ENCODE results near the gene GBP3.
"Not testable (repeated sequence)": the region's sequence is repeated elsewhere in the genome, so short reads cannot be mapped to it uniquely, and the experiment has no call there.

GBP3 gene

DNA sequence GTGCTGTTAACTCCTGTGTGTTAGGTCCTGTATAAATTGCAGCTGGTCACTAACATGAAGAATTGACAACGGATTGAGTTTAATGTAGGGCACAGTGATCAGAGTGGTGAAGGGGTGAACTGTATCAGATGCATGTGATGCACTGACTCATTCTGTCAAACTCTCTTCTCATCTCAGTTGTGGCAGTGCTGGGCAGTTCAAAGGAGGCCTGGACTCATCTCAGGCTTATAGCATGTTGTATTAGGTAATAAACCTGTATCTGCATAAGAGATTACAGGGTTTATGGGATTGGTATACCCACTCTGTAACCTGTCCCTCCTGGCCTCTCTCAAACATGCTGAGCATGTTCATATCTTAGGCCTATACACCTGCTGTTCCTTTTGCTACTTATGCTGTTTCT is 12.4 kb upstream of the GBP3 start:
- H3K4me3 ChIP-seq (ENCODE audit: low read depth, low read length) = no peak overlapping the region
- TF ChIP-seq, protein P1, sequence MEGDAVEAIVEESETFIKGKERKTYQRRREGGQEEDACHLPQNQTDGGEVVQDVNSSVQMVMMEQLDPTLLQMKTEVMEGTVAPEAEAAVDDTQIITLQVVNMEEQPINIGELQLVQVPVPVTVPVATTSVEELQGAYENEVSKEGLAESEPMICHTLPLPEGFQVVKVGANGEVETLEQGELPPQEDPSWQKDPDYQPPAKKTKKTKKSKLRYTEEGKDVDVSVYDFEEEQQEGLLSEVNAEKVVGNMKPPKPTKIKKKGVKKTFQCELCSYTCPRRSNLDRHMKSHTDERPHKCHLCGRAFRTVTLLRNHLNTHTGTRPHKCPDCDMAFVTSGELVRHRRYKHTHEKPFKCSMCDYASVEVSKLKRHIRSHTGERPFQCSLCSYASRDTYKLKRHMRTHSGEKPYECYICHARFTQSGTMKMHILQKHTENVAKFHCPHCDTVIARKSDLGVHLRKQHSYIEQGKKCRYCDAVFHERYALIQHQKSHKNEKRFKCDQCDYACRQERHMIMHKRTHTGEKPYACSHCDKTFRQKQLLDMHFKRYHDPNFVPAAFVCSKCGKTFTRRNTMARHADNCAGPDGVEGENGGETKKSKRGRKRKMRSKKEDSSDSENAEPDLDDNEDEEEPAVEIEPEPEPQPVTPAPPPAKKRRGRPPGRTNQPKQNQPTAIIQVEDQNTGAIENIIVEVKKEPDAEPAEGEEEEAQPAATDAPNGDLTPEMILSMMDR (IDR thresholded peaks at IDR 0.05; ENCODE audit: borderline replicate concordance, insufficient read depth, low read depth, low read length) = no peak

DNA sequence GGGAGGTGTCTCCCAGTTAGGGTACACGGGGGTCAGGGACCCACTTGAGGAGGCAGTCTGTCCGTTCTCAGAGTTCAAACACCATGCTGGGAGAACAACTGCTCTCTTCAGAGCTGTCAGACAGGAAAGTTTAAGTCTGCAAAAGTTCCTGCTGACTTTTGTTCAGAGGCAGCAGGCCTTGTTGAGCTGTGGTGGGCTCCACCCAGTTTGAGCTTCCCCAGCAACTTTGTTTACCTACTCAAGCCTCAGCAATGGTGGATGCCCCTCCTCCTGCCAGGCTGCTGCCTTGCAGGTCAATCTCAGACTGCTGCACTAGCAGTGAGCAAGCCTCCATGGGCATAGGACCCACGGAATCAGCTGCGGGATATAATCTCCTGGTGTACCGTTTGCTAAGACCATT is 11.3 kb upstream of the GBP3 start:
- H3K4me3 ChIP-seq (ENCODE audit: low read depth, low read length) = not testable (repeated sequence)

DNA sequence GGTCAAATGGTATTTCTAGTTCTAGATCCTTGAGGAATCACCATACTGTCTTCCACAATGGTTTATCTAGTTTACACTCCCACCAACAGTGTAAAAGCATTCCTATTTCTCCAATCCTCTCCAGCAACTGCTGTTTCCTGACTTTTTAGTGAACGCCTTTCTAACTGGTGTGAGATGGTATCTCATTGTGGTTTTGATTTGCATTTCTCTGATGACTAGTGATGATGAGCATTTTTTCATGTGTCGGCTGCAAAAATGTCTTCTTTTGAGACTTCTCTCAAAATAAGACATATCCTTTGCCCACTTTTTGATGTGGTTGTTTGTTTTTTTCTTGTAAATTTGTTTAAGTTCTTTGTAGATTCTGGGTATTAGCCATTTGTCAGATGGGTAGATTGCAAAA is 6.4 kb upstream of the GBP3 start:
- H3K4me3 ChIP-seq (ENCODE audit: low read depth, low read length) = not testable (repeated sequence)

DNA sequence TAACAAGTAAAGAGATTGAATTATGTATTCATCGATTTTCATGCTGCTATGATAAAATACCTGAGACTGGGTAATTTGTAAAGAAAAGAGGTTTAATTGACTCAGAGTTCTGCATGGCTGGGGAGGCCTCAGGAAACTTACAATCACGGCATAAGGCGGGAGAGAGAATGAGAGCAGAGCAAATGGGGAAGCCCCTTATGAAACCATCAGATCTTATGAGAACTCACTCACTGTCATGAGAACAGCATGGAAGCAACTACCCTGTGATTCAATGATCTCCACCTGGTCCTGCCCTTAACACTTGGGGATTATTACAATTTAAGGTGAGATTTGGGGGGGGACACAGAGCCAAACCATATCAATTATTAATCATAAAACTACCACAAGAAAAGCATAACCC is 3.3 kb upstream of the GBP3 start:
- TF ChIP-seq, protein P1 (IDR thresholded peaks at IDR 0.05; ENCODE audit: borderline replicate concordance, insufficient read depth, low read depth, low read length) = no peak
- H3K4me3 ChIP-seq (ENCODE audit: low read depth, low read length) = no peak overlapping the region

DNA sequence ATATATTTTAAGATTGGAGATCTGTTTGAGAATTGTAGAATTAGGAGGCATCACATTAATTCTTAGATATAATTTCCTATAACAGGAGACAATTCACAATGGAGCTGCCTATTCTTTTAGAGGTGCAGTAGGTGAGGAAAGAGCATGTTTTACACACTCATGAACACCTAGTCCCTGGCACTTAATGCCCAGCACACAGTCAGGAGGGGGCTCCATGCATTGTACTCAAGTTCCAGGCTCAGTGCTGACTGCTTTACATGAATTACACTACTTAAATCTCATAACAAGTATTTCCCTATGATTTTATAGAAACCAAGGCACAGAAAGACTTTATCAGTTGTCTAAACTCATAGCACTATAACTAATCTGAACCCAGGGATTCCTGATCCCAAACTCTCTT is 360 bp upstream of the GBP3 start:
- TF ChIP-seq, protein P1 (IDR thresholded peaks at IDR 0.05; ENCODE audit: borderline replicate concordance, insufficient read depth, low read depth, low read length) = no peak
- H3K4me3 ChIP-seq (ENCODE audit: low read depth, low read length) = no peak overlapping the region

DNA sequence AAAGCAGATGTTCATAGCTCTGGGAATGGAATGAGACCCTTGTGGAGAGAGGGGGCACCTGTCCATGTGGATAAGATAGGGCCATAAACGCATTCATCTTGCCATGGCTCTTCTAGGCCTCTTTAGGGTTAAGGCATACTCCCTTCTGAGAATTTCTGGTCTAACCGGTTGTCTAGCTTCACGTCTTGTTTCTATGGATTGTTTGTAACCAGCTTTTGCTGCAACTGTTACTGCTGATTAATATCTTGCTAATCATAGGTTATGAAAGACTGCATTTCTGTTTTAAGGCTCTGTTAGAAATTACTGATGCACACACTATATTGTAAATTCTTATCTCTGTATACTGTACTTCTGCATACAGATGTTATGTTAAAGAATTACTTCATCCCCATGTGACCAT is 4.3 kb downstream of the GBP3 start:
- not testable (repeated sequence) for H3K4me3 ChIP-seq (ENCODE audit: low read depth, low read length)

DNA sequence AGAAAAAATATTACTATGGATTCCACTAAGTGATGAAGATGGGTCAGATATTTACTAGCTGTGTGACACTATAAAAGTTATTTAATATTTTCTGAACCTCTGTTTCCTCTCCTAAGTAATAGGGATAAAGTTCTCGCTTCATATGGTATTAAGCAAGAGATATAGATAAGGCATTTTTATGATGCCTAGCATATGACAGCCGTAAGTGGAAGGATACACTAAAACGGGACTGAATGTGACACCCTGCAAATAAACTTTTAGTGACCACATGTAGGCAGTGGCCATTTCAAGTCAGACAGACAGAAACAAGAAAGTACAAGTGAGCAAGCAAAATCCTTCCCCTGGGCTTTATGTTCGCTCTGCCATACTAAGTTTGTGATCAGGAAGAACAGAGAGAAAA is 14.2 kb downstream of the GBP3 start:
- TF ChIP-seq, protein P1 (IDR thresholded peaks at IDR 0.05; ENCODE audit: borderline replicate concordance, insufficient read depth, low read depth, low read length) = no peak
- H3K4me3 ChIP-seq (ENCODE audit: low read depth, low read length) = no peak overlapping the region

DNA sequence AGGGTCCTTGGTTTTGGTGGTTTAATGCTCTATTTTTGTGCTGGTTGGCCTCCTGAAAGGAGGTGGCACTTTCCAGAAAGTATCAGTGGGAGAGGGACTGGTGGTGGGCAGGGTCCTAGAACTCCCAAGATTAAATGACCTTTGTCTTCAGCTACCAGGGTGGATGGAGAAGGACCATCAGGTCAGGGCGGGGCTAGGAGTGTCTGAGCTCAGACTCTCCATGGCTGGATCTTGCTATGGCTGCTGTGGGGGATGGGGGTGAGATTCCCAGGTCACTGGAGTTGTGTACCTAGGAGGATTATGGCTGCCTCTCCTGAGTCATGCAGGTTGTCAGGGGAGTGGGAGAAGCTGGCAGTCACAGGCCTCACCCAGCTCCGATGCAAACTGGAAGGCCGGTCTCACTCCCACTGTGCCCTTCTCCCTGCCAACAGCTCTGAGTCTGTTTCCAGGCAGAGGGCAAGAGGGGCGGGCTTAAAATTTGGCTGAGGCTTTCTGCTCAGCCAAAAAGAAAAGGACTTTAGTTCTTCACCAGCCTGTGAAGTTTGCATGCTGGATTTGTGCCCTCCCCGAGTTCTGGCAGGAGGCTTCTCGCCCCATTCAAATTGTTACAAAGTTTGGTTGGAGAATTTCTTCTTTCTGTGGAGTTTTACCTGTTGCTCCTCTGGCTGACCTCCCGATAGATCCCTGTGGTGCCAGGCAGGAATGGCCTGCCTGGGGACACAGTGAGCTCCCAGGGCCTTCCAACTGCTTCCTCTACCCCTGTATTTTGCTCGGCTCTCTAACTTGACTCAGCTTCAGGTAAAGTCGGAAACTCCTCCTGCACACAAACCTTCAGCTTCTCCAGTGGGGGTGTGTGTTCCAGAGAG is 17.1 kb downstream of the GBP3 start:
- TF ChIP-seq, protein P1 (IDR thresholded peaks at IDR 0.05; ENCODE audit: borderline replicate concordance, insufficient read depth, low read depth, low read length) = no peak
- H3K4me3 ChIP-seq (ENCODE audit: low read depth, low read length) = no peak overlapping the region

DNA sequence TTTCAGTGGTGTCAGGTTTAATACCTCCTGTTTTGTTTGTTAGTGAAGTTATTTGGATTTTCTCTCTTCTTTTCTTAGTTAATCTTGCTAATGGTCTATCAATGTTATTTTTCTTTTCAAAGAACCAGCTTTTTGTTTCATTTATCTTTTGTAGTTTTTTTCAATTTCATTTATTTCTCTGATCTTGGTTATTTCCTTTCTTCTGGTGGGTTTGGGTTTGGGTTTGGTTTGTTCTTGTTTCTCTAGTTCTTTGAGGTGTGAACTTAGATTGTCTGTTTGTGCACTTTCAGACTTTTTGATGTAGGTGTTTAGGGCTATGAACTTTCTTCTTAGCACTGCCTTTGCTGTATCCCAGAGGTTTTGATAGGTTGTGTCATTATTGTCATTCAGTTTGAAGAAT is 20.5 kb downstream of the GBP3 start:
- not testable (repeated sequence) for H3K4me3 ChIP-seq (ENCODE audit: low read depth, low read length)
